Chondrocyte (in vitro differentiated cells): ENCODE data around the gene LMNTD1. TPM values are rescaled to one million over a fixed set of nuclear protein-coding genes. Genes with fewer than 3 reads are reported as not detected.

Source experiments
- DNase-seq: peaks from one replicate; pipeline ENCODE4 v3.0.0; 2021; ENCODE audit warnings: mixed read lengths, low spot score
- H3K27ac Mint-ChIP-seq: one replicate; pipeline ENCODE4 v1.8.0; 2021; ENCODE audit warnings: mild to moderate bottlenecking, moderate library complexity, mixed read lengths; ENCODE audit not compliant: unreplicated experiment
- H3K27me3 Mint-ChIP-seq: 2 replicates; pipeline ENCODE4 v1.8.0; 2021; ENCODE audit warnings: low read depth, mixed read lengths
- H3K36me3 Mint-ChIP-seq: 2 replicates; pipeline ENCODE4 v1.8.0; 2021; ENCODE audit warnings: low read depth, mixed read lengths
- H3K4me1 Mint-ChIP-seq: 2 replicates; pipeline ENCODE4 v1.8.0; 2021; ENCODE audit warnings: low read depth, mild to moderate bottlenecking, mixed read lengths
- H3K4me3 Mint-ChIP-seq: one replicate; pipeline ENCODE4 v1.8.0; 2021; ENCODE audit warnings: mild to moderate bottlenecking, moderate library complexity, mixed read lengths; ENCODE audit not compliant: unreplicated experiment
- H3K9me3 Mint-ChIP-seq: 2 replicates; pipeline ENCODE4 v1.8.0; 2021; ENCODE audit warnings: low read depth, mixed read lengths
- CTCF ChIP-seq: fragments of 200-600 bp; sonication (generic); IDR thresholded peaks from 2 replicates; pipeline ENCODE4 v1.5.0; 2021; ENCODE audit warnings: antibody characterized with exemption, mild to moderate bottlenecking, moderate library complexity
- total RNA-seq: library from RNA; stranded (reverse); gene quantifications from 3 replicates; pipeline ENCODE4 v1.2.1, GENCODE V29; 2021

The LMNTD1 gene
- total RNA-seq, 1 donor from 2014 or later: not detected

- H3K4me1 Mint-ChIP-seq: peaks cover 11% of the 10 kb centered on the region
- TF ChIP-seq CTCF: no peak
- no peak overlapping the region for H3K4me3 Mint-ChIP-seq
- H3K9me3 Mint-ChIP-seq: peaks cover 9% of the 10 kb centered on the region
- no peaks in the 10 kb centered on the region for H3K27me3 Mint-ChIP-seq
- no peaks in the 10 kb centered on the region for H3K36me3 Mint-ChIP-seq
- DNase-seq: no peak
- no peak overlapping the region for H3K27ac Mint-ChIP-seq
Measured at GRCh38 chr12:25590011-25590721, 37.1 kb upstream of the LMNTD1 start.

- Mint-ChIP-seq H3K27me3 (no peaks in the 10 kb centered on the region), H3K4me1 (peaks cover 22% of the 10 kb centered on the region), H3K27ac (no peak overlapping the region), H3K36me3 (no peaks in the 10 kb centered on the region), H3K9me3 (peaks cover 9% of the 10 kb centered on the region), H3K4me3 (no peak overlapping the region)
- TF ChIP-seq CTCF: no peak
- DNase-seq: no peak
Measured at GRCh38 chr12:25587346-25587745, 34.3 kb upstream of the LMNTD1 start.

GRCh38 chr12:25585662-25586061 is 32.6 kb upstream of the LMNTD1 start:
- H3K4me1 Mint-ChIP-seq: peaks cover 22% of the 10 kb centered on the region
- H3K27ac Mint-ChIP-seq: no peak overlapping the region
- H3K9me3 Mint-ChIP-seq: peaks cover 9% of the 10 kb centered on the region
- DNase-seq: no peak
- TF ChIP-seq CTCF: no peak
- no peak overlapping the region for H3K4me3 Mint-ChIP-seq
- no peaks in the 10 kb centered on the region for H3K27me3 Mint-ChIP-seq
- no peaks in the 10 kb centered on the region for H3K36me3 Mint-ChIP-seq

- Mint-ChIP-seq H3K4me3 (no peak overlapping the region), H3K36me3 (no peaks in the 10 kb centered on the region), H3K27me3 (no peaks in the 10 kb centered on the region), H3K27ac (no peak overlapping the region), H3K4me1 (peaks cover 22% of the 10 kb centered on the region), H3K9me3 (peaks cover 9% of the 10 kb centered on the region)
- no peak for DNase-seq
- no peak for TF ChIP-seq CTCF
Measured at GRCh38 chr12:25585021-25585523, 32.0 kb upstream of the LMNTD1 start.

- Mint-ChIP-seq H3K9me3 (peaks cover 9% of the 10 kb centered on the region), H3K27ac (no peak overlapping the region), H3K27me3 (no peaks in the 10 kb centered on the region), H3K4me3 (no peak overlapping the region), H3K4me1 (peaks cover 22% of the 10 kb centered on the region), H3K36me3 (no peaks in the 10 kb centered on the region)
- no peak for DNase-seq
- no peak for TF ChIP-seq CTCF
Measured at GRCh38 chr12:25584596-25584995, 31.5 kb upstream of the LMNTD1 start.
